Fibroblast of lung (primary cell): ENCODE results near the gene BORCS8.
"Not testable (repeated sequence)": the region's sequence is repeated elsewhere in the genome, so short reads cannot be mapped to it uniquely, and the experiment has no call there.

Experiments used
- CTCF ChIP-seq, 2 donors: IDR thresholded peaks in 1 of 2; conservative IDR thresholded peaks in 1 of 2; 1 replicate in 1 of 2; 2 replicates in 1 of 2; pipeline ENCODE4 v1.5.1; 2011 to 2012; ENCODE audit warnings: low read length in 2 of 2, control low read depth in 1 of 2, inconsistent platforms in 1 of 2, low read depth in 1 of 2, mild to moderate bottlenecking in 1 of 2
- EZH2 ChIP-seq: IDR thresholded peaks from 2 replicates; pipeline ENCODE4 v1.5.1; 2012; ENCODE audit warnings: low read length, control low read depth, mild to moderate bottlenecking; ENCODE audit errors: missing control alignments

DNA sequence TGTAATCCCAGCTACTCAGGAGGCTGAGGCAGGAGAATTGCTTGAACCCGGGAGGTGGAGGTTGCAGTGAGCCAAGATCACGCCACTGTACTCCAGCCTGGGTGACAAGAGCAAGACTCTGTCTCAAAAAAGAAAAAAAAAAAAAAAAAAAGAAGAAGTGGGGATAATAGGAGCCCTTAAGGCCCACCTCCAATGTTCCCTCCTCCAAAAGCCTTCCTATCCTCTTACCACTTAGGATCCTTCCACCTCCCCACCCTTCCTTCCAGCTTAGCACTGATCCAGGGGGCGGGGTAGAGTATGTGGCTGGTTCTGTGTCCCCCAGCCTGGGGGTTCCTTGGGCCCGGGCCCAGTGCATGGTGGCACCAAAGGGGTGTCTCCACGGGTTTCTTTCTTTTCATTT, 18.7 kb downstream of the BORCS8 start:
- not testable (repeated sequence) for TF ChIP-seq CTCF (conservative IDR thresholded peaks at IDR 0.05 in 1 of 2, IDR thresholded peaks at IDR 0.05 in 1 of 2; ENCODE audit: low read depth in 1 of 2, low read length in 2 of 2); EZH2
